ENCODE measurements around the gene UGT1A8.

DNA sequence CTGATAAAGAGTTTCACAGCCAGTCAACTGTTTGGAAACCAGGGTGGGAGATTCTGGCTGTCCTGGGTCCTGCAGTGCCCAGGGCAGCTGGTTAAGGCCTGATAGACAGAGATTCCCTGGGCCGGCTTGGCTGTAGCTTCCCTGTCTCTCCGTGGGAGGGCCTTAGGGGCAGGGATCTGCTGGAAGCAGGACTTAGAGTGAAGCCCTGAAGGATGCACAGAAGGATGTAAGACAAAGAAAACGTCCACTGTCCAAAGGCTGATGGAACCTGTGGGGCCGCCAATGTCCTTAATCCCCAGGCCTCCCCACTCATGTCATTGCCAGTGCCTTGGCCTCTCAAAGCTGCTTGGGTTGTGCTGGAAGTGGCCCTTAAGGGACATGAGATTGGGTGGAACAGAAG lies 193.7 kb downstream of the UGT1A8 start:
- no peak for TF ChIP-seq POLR2AphosphoS5 (IDR thresholded peaks at IDR 0.05; ENCODE audit: low read depth)
- TF ChIP-seq, protein P1, sequence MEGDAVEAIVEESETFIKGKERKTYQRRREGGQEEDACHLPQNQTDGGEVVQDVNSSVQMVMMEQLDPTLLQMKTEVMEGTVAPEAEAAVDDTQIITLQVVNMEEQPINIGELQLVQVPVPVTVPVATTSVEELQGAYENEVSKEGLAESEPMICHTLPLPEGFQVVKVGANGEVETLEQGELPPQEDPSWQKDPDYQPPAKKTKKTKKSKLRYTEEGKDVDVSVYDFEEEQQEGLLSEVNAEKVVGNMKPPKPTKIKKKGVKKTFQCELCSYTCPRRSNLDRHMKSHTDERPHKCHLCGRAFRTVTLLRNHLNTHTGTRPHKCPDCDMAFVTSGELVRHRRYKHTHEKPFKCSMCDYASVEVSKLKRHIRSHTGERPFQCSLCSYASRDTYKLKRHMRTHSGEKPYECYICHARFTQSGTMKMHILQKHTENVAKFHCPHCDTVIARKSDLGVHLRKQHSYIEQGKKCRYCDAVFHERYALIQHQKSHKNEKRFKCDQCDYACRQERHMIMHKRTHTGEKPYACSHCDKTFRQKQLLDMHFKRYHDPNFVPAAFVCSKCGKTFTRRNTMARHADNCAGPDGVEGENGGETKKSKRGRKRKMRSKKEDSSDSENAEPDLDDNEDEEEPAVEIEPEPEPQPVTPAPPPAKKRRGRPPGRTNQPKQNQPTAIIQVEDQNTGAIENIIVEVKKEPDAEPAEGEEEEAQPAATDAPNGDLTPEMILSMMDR (IDR thresholded peaks at IDR 0.05; ENCODE audit: insufficient read depth, low read length): no peak
- no peak for TF ChIP-seq GABPA (IDR thresholded peaks at IDR 0.05; ENCODE audit: low read depth)

Measured in HL-60 (cell line).